NT2/D1 (cell line): ENCODE results near the gene GPC6.

Experiments used
- SUZ12 ChIP-seq: IDR thresholded peaks from 2 replicates; pipeline ENCODE4 v1.6.1; 2011; ENCODE audit not compliant: insufficient read length, insufficient read depth; ENCODE audit errors: extremely low read depth
- YY1 ChIP-seq: IDR thresholded peaks from 2 replicates; pipeline ENCODE4 v1.6.1; 2011; ENCODE audit not compliant: insufficient read length, insufficient read depth
- ZNF274 ChIP-seq: IDR thresholded peaks from 2 replicates; pipeline ENCODE4 v1.6.1; 2011; ENCODE audit warnings: mild to moderate bottlenecking, low read depth, low read length

DNA sequence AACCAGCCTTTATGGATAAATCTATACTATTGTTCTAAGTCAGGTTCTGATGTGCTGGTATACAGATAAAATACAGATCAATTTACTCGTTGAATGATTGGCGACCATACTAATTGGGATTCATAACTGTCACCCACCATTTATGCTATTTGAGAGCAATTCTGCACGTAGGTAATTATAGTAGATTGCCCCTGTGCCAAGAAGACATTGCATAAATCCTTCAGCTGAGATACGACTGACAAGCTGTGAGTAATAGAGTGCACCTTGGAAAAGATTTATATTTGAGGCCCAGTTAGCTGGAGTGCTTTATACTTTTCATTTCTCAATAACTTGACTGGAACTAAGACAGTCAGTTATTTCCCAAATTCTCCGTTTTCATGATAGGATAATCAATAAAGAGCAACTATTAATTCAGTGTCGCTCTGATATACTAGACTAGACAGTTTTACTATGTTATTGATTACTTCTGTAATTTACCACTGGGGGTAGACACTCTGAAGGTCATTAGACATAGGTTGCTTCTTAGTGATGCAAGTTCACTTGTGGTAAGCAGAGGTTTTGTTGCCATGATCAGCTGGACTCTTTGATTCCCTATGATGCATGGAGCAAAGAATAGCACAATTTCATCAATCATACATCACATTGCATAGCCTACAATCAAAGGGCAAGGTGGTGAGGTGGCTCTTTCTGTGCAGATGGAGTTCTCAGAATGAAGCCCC, 536.3 kb downstream of the GPC6 start:
- no peak for TF ChIP-seq YY1
- TF ChIP-seq ZNF274: no peak
- no peak for TF ChIP-seq SUZ12
